ENCODE data around the gene KRT3. TPM values are rescaled to one million over a fixed set of nuclear protein-coding genes. Genes with fewer than 3 reads are reported as not detected.

Gene KRT3
- total and polyA plus RNA-seq, 2 donors (not counting 1 experiment from before 2014, with no cell fraction given): not detected

GRCh38 chr12:52760623-52761022 is 35.3 kb downstream of the KRT3 start:
- ATAC-seq (ENCODE audit: low read depth) (no peak), DNase-seq (no peak)
- intact Hi-C loops (cut with micrococcal nuclease): no loop called here
- Mint-ChIP-seq H3K4me1 (no peaks in the 10 kb centered on the region), H3K27me3 (peaks cover 5% of the 10 kb centered on the region), H3K27ac (no peak overlapping the region), H3K9me3 (ENCODE audit: insufficient read depth) (peaks cover 3% of the 10 kb centered on the region), H3K4me3 (no peak overlapping the region)
- ChIA-PET CTCF (no interaction called here), POLR2A (no interaction called here)
- H3K79me2 ChIP-seq (ENCODE audit: control insufficient read depth, insufficient read depth, low read length): no peaks in the 10 kb centered on the region
- no peak overlapping the region for H3K4me2 ChIP-seq (replicated peaks; ENCODE audit: low read depth, low read length, poor library complexity, severe bottlenecking)
- H3K27ac ChIP-seq (ENCODE audit: low read length in 2 of 2): no peak overlapping the region
- H4K20me1 ChIP-seq (ENCODE audit: control insufficient read depth, insufficient read depth, low read length, poor library complexity, severe bottlenecking): no peaks in the 10 kb centered on the region
- H2AFZ ChIP-seq (ENCODE audit: insufficient read depth, low read depth, low read length, poor library complexity, severe bottlenecking): no peak overlapping the region
- no peaks in the 10 kb centered on the region for H3K4me1 ChIP-seq (ENCODE audit: control insufficient read depth in 2 of 2, insufficient read depth in 2 of 2, low read length in 2 of 2)
- peaks cover 0 to 12% (median 4%) of the 10 kb centered on the region in 4 experiments for H3K27me3 ChIP-seq (replicated peaks in 1 of 4; ENCODE audit: control extremely low read depth in 1 of 4, control insufficient read depth in 3 of 4, insufficient read depth in 4 of 4, low read length in 3 of 4)
- H3K4me3 ChIP-seq (ENCODE audit: control extremely low read depth in 1 of 5, extremely low read depth in 1 of 5, insufficient read depth in 1 of 5, low read depth in 2 of 5, low read length in 4 of 5): no peak overlapping the region
- no peaks in the 10 kb centered on the region for H3K36me3 ChIP-seq (replicated peaks in 1 of 2; ENCODE audit: control extremely low read depth in 1 of 2, control insufficient read depth in 1 of 2, extremely low read depth in 1 of 2, insufficient read depth in 2 of 2, low read length in 1 of 2)
- peaks cover 0 to 24% (median 16%) of the 10 kb centered on the region in 3 donors for H3K9me3 ChIP-seq (ENCODE audit: control extremely low read depth in 1 of 3, control insufficient read depth in 2 of 3, insufficient read depth in 1 of 3, low read length in 2 of 3)
- TF ChIP-seq EZH2 (IDR thresholded peaks at IDR 0.05; ENCODE audit: borderline replicate concordance, insufficient read depth, low read depth, low read length, poor library complexity, severe bottlenecking): no peak
- TF ChIP-seq, protein P1, sequence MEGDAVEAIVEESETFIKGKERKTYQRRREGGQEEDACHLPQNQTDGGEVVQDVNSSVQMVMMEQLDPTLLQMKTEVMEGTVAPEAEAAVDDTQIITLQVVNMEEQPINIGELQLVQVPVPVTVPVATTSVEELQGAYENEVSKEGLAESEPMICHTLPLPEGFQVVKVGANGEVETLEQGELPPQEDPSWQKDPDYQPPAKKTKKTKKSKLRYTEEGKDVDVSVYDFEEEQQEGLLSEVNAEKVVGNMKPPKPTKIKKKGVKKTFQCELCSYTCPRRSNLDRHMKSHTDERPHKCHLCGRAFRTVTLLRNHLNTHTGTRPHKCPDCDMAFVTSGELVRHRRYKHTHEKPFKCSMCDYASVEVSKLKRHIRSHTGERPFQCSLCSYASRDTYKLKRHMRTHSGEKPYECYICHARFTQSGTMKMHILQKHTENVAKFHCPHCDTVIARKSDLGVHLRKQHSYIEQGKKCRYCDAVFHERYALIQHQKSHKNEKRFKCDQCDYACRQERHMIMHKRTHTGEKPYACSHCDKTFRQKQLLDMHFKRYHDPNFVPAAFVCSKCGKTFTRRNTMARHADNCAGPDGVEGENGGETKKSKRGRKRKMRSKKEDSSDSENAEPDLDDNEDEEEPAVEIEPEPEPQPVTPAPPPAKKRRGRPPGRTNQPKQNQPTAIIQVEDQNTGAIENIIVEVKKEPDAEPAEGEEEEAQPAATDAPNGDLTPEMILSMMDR (IDR thresholded peaks at IDR 0.05): no peak
- no peak overlapping the region for H3K9ac ChIP-seq (ENCODE audit: low read length)

DNA sequence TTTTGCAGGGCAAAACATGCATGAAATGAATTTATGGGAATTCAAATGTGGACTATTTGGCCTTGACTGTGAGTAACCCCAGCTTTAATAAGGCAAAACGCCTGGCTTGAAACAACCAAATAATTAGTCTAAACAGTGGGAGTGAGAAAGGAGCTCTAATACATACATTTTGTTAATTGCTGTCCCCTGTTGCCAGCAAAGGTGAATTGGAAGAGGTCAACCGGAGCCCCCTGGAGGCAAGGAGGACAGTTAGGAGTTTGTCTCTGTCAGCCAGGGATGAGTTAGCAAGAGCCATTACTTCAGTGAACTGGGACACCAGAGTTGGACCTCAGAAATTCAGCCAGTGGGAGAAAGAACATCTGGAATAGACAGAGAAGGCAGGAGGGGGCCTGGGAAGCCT is 36.2 kb downstream of the KRT3 start:
- Mint-ChIP-seq H3K27ac (no peak overlapping the region), H3K4me1 (no peaks in the 10 kb centered on the region), H3K4me3 (no peak overlapping the region), H3K27me3 (peaks cover 7% of the 10 kb centered on the region), H3K9me3 (ENCODE audit: insufficient read depth) (peaks cover 3% of the 10 kb centered on the region)
- Histone ChIP-seq H3K79me2 (ENCODE audit: control insufficient read depth, insufficient read depth, low read length) (no peaks in the 10 kb centered on the region), H3K9ac (ENCODE audit: low read length) (no peak overlapping the region), H3K4me3 (ENCODE audit: control extremely low read depth in 1 of 5, extremely low read depth in 1 of 5, insufficient read depth in 1 of 5, low read depth in 2 of 5, low read length in 4 of 5) (no peak overlapping the region), H2AFZ (ENCODE audit: insufficient read depth, low read depth, low read length, poor library complexity, severe bottlenecking) (no peak overlapping the region), H3K27me3 (replicated peaks in 1 of 4; ENCODE audit: control extremely low read depth in 1 of 4, control insufficient read depth in 3 of 4, insufficient read depth in 4 of 4, low read length in 3 of 4) (peaks cover 0 to 17% (median 4%) of the 10 kb centered on the region in 4 experiments), H4K20me1 (ENCODE audit: control insufficient read depth, insufficient read depth, low read length, poor library complexity, severe bottlenecking) (no peaks in the 10 kb centered on the region), H3K36me3 (replicated peaks in 1 of 2; ENCODE audit: control extremely low read depth in 1 of 2, control insufficient read depth in 1 of 2, extremely low read depth in 1 of 2, insufficient read depth in 2 of 2, low read length in 1 of 2) (no peaks in the 10 kb centered on the region), H3K4me2 (replicated peaks; ENCODE audit: low read depth, low read length, poor library complexity, severe bottlenecking) (no peak overlapping the region), H3K4me1 (ENCODE audit: control insufficient read depth in 2 of 2, insufficient read depth in 2 of 2, low read length in 2 of 2) (no peaks in the 10 kb centered on the region), H3K27ac (ENCODE audit: low read length in 2 of 2) (no peak overlapping the region), H3K9me3 (ENCODE audit: control extremely low read depth in 1 of 3, control insufficient read depth in 2 of 3, insufficient read depth in 1 of 3, low read length in 2 of 3) (peaks cover 0 to 24% (median 16%) of the 10 kb centered on the region in 3 donors)
- POLR2A ChIA-PET: no interaction called here
- WGBS (ENCODE audit: insufficient coverage): 89% methylated on average over 1 of the region's 2 CpGs
- no peak for DNase-seq
- no peak for ATAC-seq (ENCODE audit: low read depth)
- intact Hi-C loops (cut with micrococcal nuclease): no loop called here
- CTCF ChIA-PET: no interaction called here
- TF ChIP-seq EZH2 (IDR thresholded peaks at IDR 0.05; ENCODE audit: borderline replicate concordance, insufficient read depth, low read depth, low read length, poor library complexity, severe bottlenecking): no peak
- TF ChIP-seq, protein P1 (IDR thresholded peaks at IDR 0.05): no peak
